T-helper 1 cell treated with Interleukin-12 subunit alpha and Interleukin-12 subunit beta and Interleukin-4 antibody, amounts not matched to agents 30 μg/mL and 1 μg/mL, for 36 hours (primary cell): Measurements from ENCODE around the gene TFAP2A.

Experiments used
- H3K27ac Mint-ChIP-seq: one replicate; pipeline ENCODE4 v1.8.0; 2021; ENCODE audit warnings: mild to moderate bottlenecking, mixed read lengths
- H3K27me3 Mint-ChIP-seq: one replicate; pipeline ENCODE4 v1.8.0; 2021; ENCODE audit warnings: low read depth, mixed read lengths
- H3K36me3 Mint-ChIP-seq: one replicate; pipeline ENCODE4 v1.8.0; 2021; ENCODE audit warnings: low read depth, mixed read lengths
- H3K4me1 Mint-ChIP-seq: one replicate; pipeline ENCODE4 v1.8.0; 2021; ENCODE audit warnings: low read depth, mixed read lengths
- H3K4me3 Mint-ChIP-seq: one replicate; pipeline ENCODE4 v1.8.0; 2021; ENCODE audit warnings: mild to moderate bottlenecking, moderate library complexity, mixed read lengths
- H3K9me3 Mint-ChIP-seq: one replicate; pipeline ENCODE4 v1.8.0; 2021; ENCODE audit warnings: mixed read lengths

The TFAP2A gene

GRCh38 chr6:10411971-10412460 lies 2.9 kb downstream of the TFAP2A start:
- Mint-ChIP-seq H3K27ac (peak overlapping the region; percentile 95), H3K27me3 (peaks cover 94% of the 10 kb centered on the region), H3K36me3 (peaks cover 24% of the 10 kb centered on the region), H3K4me3 (peak overlapping the region; percentile 95), H3K9me3 (peaks cover 18% of the 10 kb centered on the region), H3K4me1 (peaks cover 32% of the 10 kb centered on the region)

GRCh38 chr6:10411131-10411970 lies 3.5 kb downstream of the TFAP2A start:
- H3K27ac Mint-ChIP-seq, result peak overlapping the region; percentile 95
- H3K36me3 Mint-ChIP-seq, result peaks cover 27% of the 10 kb centered on the region
- peaks cover 19% of the 10 kb centered on the region for H3K9me3 Mint-ChIP-seq
- H3K4me3 Mint-ChIP-seq, result peak overlapping the region; percentile 95
- peaks cover 32% of the 10 kb centered on the region for H3K4me1 Mint-ChIP-seq
- H3K27me3 Mint-ChIP-seq, result peaks cover 94% of the 10 kb centered on the region

GRCh38 chr6:10410207-10411050 lies 4.4 kb downstream of the TFAP2A start:
- H3K27ac Mint-ChIP-seq, result peak overlapping the region; percentile 62

GRCh38 chr6:10409731-10410206 lies 5.1 kb downstream of the TFAP2A start:
- peaks cover 31% of the 10 kb centered on the region for H3K9me3 Mint-ChIP-seq
- H3K4me1 Mint-ChIP-seq, result peaks cover 27% of the 10 kb centered on the region
- peaks cover 90% of the 10 kb centered on the region for H3K27me3 Mint-ChIP-seq
- H3K27ac Mint-ChIP-seq, result peak overlapping the region; percentile 73
- H3K4me3 Mint-ChIP-seq, result peak overlapping the region; percentile 40
- H3K36me3 Mint-ChIP-seq, result peaks cover 28% of the 10 kb centered on the region

More at GRCh38 chr6:10410207-10411050, 4.4 kb downstream of the TFAP2A start:
- Mint-ChIP-seq H3K4me1 (peaks cover 31% of the 10 kb centered on the region), H3K27me3 (peaks cover 94% of the 10 kb centered on the region), H3K36me3 (peaks cover 30% of the 10 kb centered on the region), H3K9me3 (peaks cover 28% of the 10 kb centered on the region), H3K4me3 (peak overlapping the region; percentile 95)

GRCh38 chr6:10409233-10409721 lies 5.6 kb downstream of the TFAP2A start:
- Mint-ChIP-seq H3K4me3 (peak overlapping the region; percentile 13), H3K9me3 (peaks cover 31% of the 10 kb centered on the region), H3K27ac (peak overlapping the region; percentile 73), H3K27me3 (peaks cover 85% of the 10 kb centered on the region), H3K36me3 (peaks cover 30% of the 10 kb centered on the region), H3K4me1 (peaks cover 29% of the 10 kb centered on the region)

GRCh38 chr6:10408457-10408856 lies 6.4 kb downstream of the TFAP2A start:
- Mint-ChIP-seq H3K4me3 (no peak overlapping the region), H3K27ac (no peak overlapping the region), H3K27me3 (peaks cover 77% of the 10 kb centered on the region), H3K9me3 (peaks cover 31% of the 10 kb centered on the region), H3K4me1 (peaks cover 30% of the 10 kb centered on the region), H3K36me3 (peaks cover 28% of the 10 kb centered on the region)

GRCh38 chr6:10407674-10408054 lies 7.2 kb downstream of the TFAP2A start:
- H3K27ac Mint-ChIP-seq, result no peak overlapping the region
- peaks cover 24% of the 10 kb centered on the region for H3K36me3 Mint-ChIP-seq
- H3K9me3 Mint-ChIP-seq, result peaks cover 37% of the 10 kb centered on the region
- H3K4me1 Mint-ChIP-seq, result peaks cover 28% of the 10 kb centered on the region
- H3K27me3 Mint-ChIP-seq, result peaks cover 78% of the 10 kb centered on the region
- no peak overlapping the region for H3K4me3 Mint-ChIP-seq

GRCh38 chr6:10407018-10407673 lies 7.7 kb downstream of the TFAP2A start:
- peaks cover 82% of the 10 kb centered on the region for H3K27me3 Mint-ChIP-seq
- H3K27ac Mint-ChIP-seq, result no peak overlapping the region
- H3K4me3 Mint-ChIP-seq, result no peak overlapping the region
- H3K36me3 Mint-ChIP-seq, result peaks cover 23% of the 10 kb centered on the region
- H3K4me1 Mint-ChIP-seq, result peaks cover 27% of the 10 kb centered on the region
- peaks cover 37% of the 10 kb centered on the region for H3K9me3 Mint-ChIP-seq

GRCh38 chr6:10406556-10406955 lies 8.3 kb downstream of the TFAP2A start:
- H3K4me3 Mint-ChIP-seq, result no peak overlapping the region
- H3K27me3 Mint-ChIP-seq, result peaks cover 82% of the 10 kb centered on the region
- H3K27ac Mint-ChIP-seq, result no peak overlapping the region
- H3K4me1 Mint-ChIP-seq, result peaks cover 21% of the 10 kb centered on the region
- peaks cover 37% of the 10 kb centered on the region for H3K9me3 Mint-ChIP-seq
- peaks cover 18% of the 10 kb centered on the region for H3K36me3 Mint-ChIP-seq

GRCh38 chr6:10405513-10405900 lies 9.4 kb downstream of the TFAP2A start:
- peak overlapping the region; percentile 21 for H3K4me3 Mint-ChIP-seq
- H3K4me1 Mint-ChIP-seq, result peaks cover 13% of the 10 kb centered on the region
- H3K36me3 Mint-ChIP-seq, result peaks cover 16% of the 10 kb centered on the region
- H3K27ac Mint-ChIP-seq, result peak overlapping the region; percentile 13
- peaks cover 82% of the 10 kb centered on the region for H3K27me3 Mint-ChIP-seq
- H3K9me3 Mint-ChIP-seq, result peaks cover 31% of the 10 kb centered on the region

GRCh38 chr6:10404799-10405512 lies 9.9 kb downstream of the TFAP2A start:
- H3K9me3 Mint-ChIP-seq, result peaks cover 27% of the 10 kb centered on the region

GRCh38 chr6:10404107-10404798 lies 10.6 kb downstream of the TFAP2A start:
- H3K4me1 Mint-ChIP-seq, result peaks cover 11% of the 10 kb centered on the region
- peaks cover 25% of the 10 kb centered on the region for H3K9me3 Mint-ChIP-seq
- peak overlapping the region; percentile 80 for H3K4me3 Mint-ChIP-seq
- peak overlapping the region; percentile 77 for H3K27ac Mint-ChIP-seq
- peaks cover 79% of the 10 kb centered on the region for H3K27me3 Mint-ChIP-seq
- peaks cover 10% of the 10 kb centered on the region for H3K36me3 Mint-ChIP-seq

More at GRCh38 chr6:10404799-10405512, 9.9 kb downstream of the TFAP2A start:
- peak overlapping the region; percentile 21 for H3K4me3 Mint-ChIP-seq
- peaks cover 12% of the 10 kb centered on the region for H3K36me3 Mint-ChIP-seq
- no peak overlapping the region for H3K27ac Mint-ChIP-seq
- peaks cover 13% of the 10 kb centered on the region for H3K4me1 Mint-ChIP-seq
- peaks cover 79% of the 10 kb centered on the region for H3K27me3 Mint-ChIP-seq
